ENCODE data around the gene GPA33.

GPA33 gene

DNA sequence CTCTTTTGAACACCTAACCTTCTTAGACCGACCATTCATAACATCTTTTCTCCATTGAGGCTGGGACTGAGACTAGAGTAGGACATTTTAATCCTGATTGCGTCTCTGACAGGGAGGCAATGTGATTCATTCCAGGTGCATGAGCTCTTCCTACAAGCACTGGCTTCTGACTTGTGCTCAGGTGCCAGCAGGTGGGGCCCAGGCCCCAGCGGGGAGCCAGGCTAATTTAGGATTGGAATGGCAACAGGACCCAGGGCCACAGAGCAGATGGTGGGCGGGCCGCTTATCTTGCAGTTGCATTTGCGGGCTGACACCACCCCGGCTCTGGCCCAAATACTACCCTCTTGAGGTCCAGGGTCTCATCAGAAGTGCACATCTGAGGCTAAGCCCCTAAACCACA, 4.1 kb downstream of the GPA33 start:
- in situ Hi-C loops (cut with MboI; ENCODE audit: low sequenced_read_pairs, unreplicated experiment): no loop called here
- no peak for TF ChIP-seq CTCF (IDR thresholded peaks at IDR 0.05; ENCODE audit: borderline replicate concordance, control extremely low read depth, extremely low read depth, insufficient read depth, missing control alignments)
- no peak for DNase-seq (ENCODE audit: low spot score)

- TF ChIP-seq CTCF (IDR thresholded peaks at IDR 0.05; ENCODE audit: borderline replicate concordance, control extremely low read depth, extremely low read depth, insufficient read depth, missing control alignments): no peak
- DNase-seq (ENCODE audit: low spot score): no peak
- in situ Hi-C loops (cut with MboI; ENCODE audit: low sequenced_read_pairs, unreplicated experiment): no loop called here
These were observed 5.4 kb downstream of the GPA33 start for GRCh38 chr1:167084757-167085156.

DNA sequence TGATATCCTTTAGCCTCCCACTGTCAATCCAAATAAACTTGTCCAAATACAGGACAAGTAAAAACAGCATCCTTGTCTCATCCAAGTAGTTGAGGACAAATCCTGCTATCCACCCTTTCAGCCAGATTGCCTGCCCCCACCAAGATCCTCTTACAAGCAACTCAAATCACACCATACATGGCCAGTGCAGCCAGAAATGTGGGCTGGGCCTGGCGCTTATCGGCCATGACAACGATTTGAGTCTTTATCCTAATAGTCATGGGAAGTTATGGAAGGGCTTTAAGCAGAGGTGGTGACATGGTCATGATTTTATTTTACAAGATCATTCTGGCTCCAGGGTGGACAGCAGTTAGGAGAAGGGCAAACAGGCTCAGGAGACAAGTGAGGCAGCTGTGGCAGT, 6.3 kb downstream of the GPA33 start:
- in situ Hi-C loops (cut with MboI; ENCODE audit: low sequenced_read_pairs, unreplicated experiment): no loop called here
- no peak for DNase-seq (ENCODE audit: low spot score)
- TF ChIP-seq CTCF (IDR thresholded peaks at IDR 0.05; ENCODE audit: borderline replicate concordance, control extremely low read depth, extremely low read depth, insufficient read depth, missing control alignments): no peak

DNA sequence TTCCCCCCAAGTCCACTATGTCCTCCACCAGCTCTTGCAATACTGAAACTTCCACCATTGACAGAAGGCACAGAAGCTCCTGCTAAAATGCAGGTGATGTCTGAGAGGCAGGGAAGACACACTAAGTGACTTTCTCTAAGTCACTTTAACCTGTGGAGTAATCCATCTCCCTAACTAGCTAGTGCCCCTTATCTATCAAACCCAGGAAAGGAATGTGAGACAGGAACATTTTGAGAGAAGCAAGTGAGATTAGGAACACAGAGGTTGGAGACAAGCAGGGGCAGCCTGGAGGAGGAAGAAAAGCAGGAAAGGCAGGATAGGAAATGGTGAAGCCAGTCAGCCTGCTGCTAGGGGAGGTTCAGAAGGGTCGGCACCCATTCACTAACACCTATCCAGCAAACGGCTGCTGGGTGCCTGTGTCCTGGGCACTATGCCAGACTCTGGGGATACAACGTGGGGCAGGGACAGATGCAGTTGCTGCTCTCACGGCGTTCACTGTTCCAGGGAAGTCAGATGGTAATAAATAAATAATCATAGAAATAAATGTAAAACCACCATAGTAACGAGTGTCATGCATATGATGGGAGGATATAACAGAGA, 7.0 kb downstream of the GPA33 start:
- DNase-seq (ENCODE audit: low spot score): no peak
- no peak for TF ChIP-seq CTCF (IDR thresholded peaks at IDR 0.05; ENCODE audit: borderline replicate concordance, control extremely low read depth, extremely low read depth, insufficient read depth, missing control alignments)
- in situ Hi-C loops (cut with MboI; ENCODE audit: low sequenced_read_pairs, unreplicated experiment): no loop called here

DNA sequence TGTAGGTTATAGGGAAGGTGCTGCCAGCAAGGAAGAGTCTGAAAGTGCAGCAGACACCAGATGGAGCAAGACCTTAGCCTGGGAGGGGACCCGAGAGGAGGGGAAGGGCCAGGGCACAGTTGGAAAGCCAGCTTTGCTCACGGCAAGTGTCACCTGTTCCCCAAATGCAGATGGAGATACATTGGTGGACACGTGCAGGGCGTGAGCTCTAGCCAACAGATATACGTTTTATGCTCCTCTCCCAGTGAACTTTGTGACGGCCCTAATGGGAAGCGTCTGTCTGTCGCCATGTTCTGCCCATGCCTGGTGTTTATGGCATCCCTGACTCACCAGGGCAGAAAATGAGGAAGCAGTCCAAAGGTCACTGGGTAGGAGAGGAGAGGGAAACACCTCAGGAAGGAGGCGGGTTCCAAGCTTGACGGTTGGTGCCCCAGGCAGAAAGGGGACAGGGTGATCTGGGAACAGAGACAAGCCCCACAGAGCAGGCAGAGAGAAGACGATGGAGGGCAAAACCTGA, 7.6 kb downstream of the GPA33 start:
- DNase-seq (ENCODE audit: low spot score): no peak
- TF ChIP-seq CTCF (IDR thresholded peaks at IDR 0.05; ENCODE audit: borderline replicate concordance, control extremely low read depth, extremely low read depth, insufficient read depth, missing control alignments): no peak
- in situ Hi-C loops (cut with MboI; ENCODE audit: low sequenced_read_pairs, unreplicated experiment): no loop called here

GRCh38 chr1:167081594-167082156, 8.5 kb downstream of the GPA33 start:
- DNase-seq (ENCODE audit: low spot score): no peak
- no peak for TF ChIP-seq CTCF (IDR thresholded peaks at IDR 0.05; ENCODE audit: borderline replicate concordance, control extremely low read depth, extremely low read depth, insufficient read depth, missing control alignments)
- in situ Hi-C loops (cut with MboI; ENCODE audit: low sequenced_read_pairs, unreplicated experiment): no loop called here

Measured in GM13976 (cell line).